ENCODE results near the gene PPP1R11. TPM values are rescaled to one million over a fixed set of nuclear protein-coding genes. Genes with fewer than 3 reads are reported as not detected.

PPP1R11 gene
- total RNA-seq, 1 experiment from 2014 or later, result 59.2 TPM

- intact Hi-C loops (cut with micrococcal nuclease; ENCODE audit: unreplicated experiment) (no loop called here), in situ Hi-C loops (cut with HindIII; ENCODE audit: low pct_unique_long_range_greater_than_20kb, low sequenced_read_pairs) (no loop called here)
- no TSS peak for BruUV-seq (replicated peaks)
- Histone ChIP-seq H3K9me3 (ENCODE audit: control insufficient read depth, insufficient read depth, low read depth, low read length) (no peaks in the 10 kb centered on the region), H3K4me3 (ENCODE audit: low read depth in 2 of 2, low read length in 2 of 2) (no peak overlapping the region), H3K4me1 (ENCODE audit: control insufficient read depth, insufficient read depth, low read length) (peaks cover 4% of the 10 kb centered on the region), H3K27ac (ENCODE audit: low read length) (no peak overlapping the region), H3K27me3 (ENCODE audit: control insufficient read depth, insufficient read depth, low read length) (peaks cover 6% of the 10 kb centered on the region; the same call in 1 of the 2 replicates), H3K36me3 (ENCODE audit: control insufficient read depth, insufficient read depth, low read length) (no peaks in the 10 kb centered on the region)
- CTCF ChIA-PET, result no interaction called here
- POLR2A ChIA-PET, result no interaction called here
- no peak for ATAC-seq
- no peak for TF ChIP-seq POLR2AphosphoS5 (IDR thresholded peaks at IDR 0.05; ENCODE audit: low read depth, low read length)
- TF ChIP-seq CTCF (IDR thresholded peaks at IDR 0.05), result no peak
- no peak for TF ChIP-seq TCF7L2 (IDR thresholded peaks at IDR 0.05; ENCODE audit: low read depth, low read length)
- TF ChIP-seq SIN3A (IDR thresholded peaks at IDR 0.05; ENCODE audit: borderline replicate concordance, insufficient read depth, low read depth, low read length), result no peak
- TF ChIP-seq REST (IDR thresholded peaks at IDR 0.05; ENCODE audit: insufficient read depth in 1 of 2, low read depth in 2 of 2, low read length in 1 of 2), result no peak
- DNase-seq (ENCODE audit: low read depth, low spot score), result no peak
Measured at GRCh38 chr6:30074331-30075093, 7.5 kb downstream of the PPP1R11 start.

- DNase-seq (ENCODE audit: low read depth, low spot score) (no peak), ATAC-seq (peak; percentile 28; the same call in 1 of the 2 replicates)
- peak within 1 kb of the TSS in 1 of 2 experiments; percentile 23; a peak in 1 of 4 replicates for H3K4me3 ChIP-seq (ENCODE audit: low read depth in 2 of 2, low read length in 2 of 2)
- ChIA-PET POLR2A (no interaction called here), CTCF (no interaction called here)
- in situ Hi-C loops (cut with HindIII; ENCODE audit: low pct_unique_long_range_greater_than_20kb, low sequenced_read_pairs), result no loop called here
- intact Hi-C loops (cut with micrococcal nuclease; ENCODE audit: unreplicated experiment), result no loop called here
- H3K9me3 ChIP-seq (ENCODE audit: control insufficient read depth, insufficient read depth, low read depth, low read length), result no peaks in the 10 kb centered on the region
- peaks cover 4% of the 10 kb centered on the region for H3K4me1 ChIP-seq (ENCODE audit: control insufficient read depth, insufficient read depth, low read length)
- no peaks in the 10 kb centered on the region for H3K36me3 ChIP-seq (ENCODE audit: control insufficient read depth, insufficient read depth, low read length)
- H3K27me3 ChIP-seq (ENCODE audit: control insufficient read depth, insufficient read depth, low read length), result peaks cover 6% of the 10 kb centered on the region; the same call in 1 of the 2 replicates
- no peak for TF ChIP-seq REST (IDR thresholded peaks at IDR 0.05; ENCODE audit: insufficient read depth in 1 of 2, low read depth in 2 of 2, low read length in 1 of 2)
- no peak for TF ChIP-seq TCF7L2 (IDR thresholded peaks at IDR 0.05; ENCODE audit: low read depth, low read length)
- TF ChIP-seq CTCF (IDR thresholded peaks at IDR 0.05), result no peak
- TF ChIP-seq SIN3A (IDR thresholded peaks at IDR 0.05; ENCODE audit: borderline replicate concordance, insufficient read depth, low read depth, low read length), result no peak
- TF ChIP-seq POLR2AphosphoS5 (IDR thresholded peaks at IDR 0.05; ENCODE audit: low read depth, low read length), result no peak
- H3K27ac ChIP-seq (ENCODE audit: low read length), result no peak within 1 kb of the TSS
- BruUV-seq (replicated peaks), result no TSS peak
Measured at GRCh38 chr6:30075094-30075789, 8.2 kb downstream of the PPP1R11 start, which contains the start of gene RNF39. TSS of gene RNF39 (minus strand) at chr6:30075769. CDS start at chr6:30075585, 184 bp downstream.
